IMR-90 (cell line): Measurements from ENCODE around the gene HEXD. TPM values are rescaled to one million over a fixed set of nuclear protein-coding genes. Genes with fewer than 3 reads are reported as not detected.

Source experiments
- ATAC-seq: fragments of 200-7000 bp; cut with Tn5 transposase; 2 replicates; pipeline ENCODE4 v1.9.1; 2020; ENCODE audit warnings: low read depth, mild to moderate bottlenecking, moderate library complexity
- BruUV-seq: library from RNA; stranded (reverse); fragments of 400-500 nt; replicated peaks from 2 replicates; lab custom pipeline; 2021; lab: Mats Ljungman, UMichigan
- CTCF ChIA-PET: fragments of 300-600 bp; formaldehyde crosslinking; extraction: SDS; loops from one replicate; lab custom pipeline; 2021; ENCODE audit warnings: antibody characterized with exemption; lab: Yijun Ruan, JAX
- POLR2A ChIA-PET: fragments of 300-600 bp; sonication (Branson Sonifier 250); formaldehyde crosslinking; loops from one replicate; lab custom pipeline; 2022; ENCODE audit warnings: antibody characterized with exemption; ENCODE audit not compliant: unreplicated experiment; lab: Charles Lee
- DNase-seq: peaks from one replicate; pipeline ENCODE4 v3.0.0; 2013
- H2AFZ ChIP-seq: replicated peaks from 2 replicates; pipeline ENCODE3; 2013; ENCODE audit warnings: low read length, mild to moderate bottlenecking; ENCODE audit not compliant: poor library complexity
- H2AK5ac ChIP-seq: 2 replicates; pipeline ENCODE4 v1.6.1; 2013; ENCODE audit warnings: low read depth, low read length, inconsistent platforms
- H2AK9ac ChIP-seq: replicated peaks from 2 replicates; pipeline ENCODE3; 2013; ENCODE audit warnings: mild to moderate bottlenecking, low read depth, low read length, moderate library complexity; ENCODE audit not compliant: poor library complexity
- H2BK120ac ChIP-seq: 2 replicates; pipeline ENCODE4 v1.6.1; 2013; ENCODE audit warnings: low read depth, low read length, inconsistent platforms
- H2BK15ac ChIP-seq: 3 replicates; pipeline ENCODE4 v1.6.1; 2013; ENCODE audit warnings: low read depth, low read length, inconsistent platforms
- H2BK20ac ChIP-seq: 2 replicates; pipeline ENCODE4 v1.6.1; 2013; ENCODE audit warnings: low read depth, mild to moderate bottlenecking, inconsistent platforms, low read length, moderate library complexity
- H2BK5ac ChIP-seq: 2 replicates; pipeline ENCODE4 v1.6.1; 2013; ENCODE audit warnings: mild to moderate bottlenecking, low read depth, low read length, inconsistent platforms; ENCODE audit not compliant: poor library complexity, severe bottlenecking
- H3K14ac ChIP-seq: replicated peaks from 2 replicates; pipeline ENCODE4 v1.6.1; 2013; ENCODE audit warnings: low read depth, low read length, inconsistent platforms
- H3K18ac ChIP-seq: 2 replicates; pipeline ENCODE4 v1.6.1; 2013; ENCODE audit warnings: low read depth, low read length, control low read depth
- H3K23ac ChIP-seq: 2 replicates; pipeline ENCODE4 v1.6.1; 2013; ENCODE audit warnings: low read depth, low read length, inconsistent platforms
- H3K27ac ChIP-seq: 2 replicates; pipeline ENCODE4 v1.5.1; 2013; ENCODE audit warnings: mild to moderate bottlenecking, control low read depth, low read length; ENCODE audit not compliant: insufficient read depth
- H3K27me3 ChIP-seq: 2 replicates; pipeline ENCODE4 v1.6.1; 2013; ENCODE audit warnings: low read length; ENCODE audit not compliant: control insufficient read depth, insufficient read depth
- H3K36me3 ChIP-seq: 2 replicates; pipeline ENCODE4 v1.6.1; 2013; ENCODE audit warnings: low read length, mixed read lengths; ENCODE audit not compliant: control insufficient read depth, insufficient read depth
- H3K4ac ChIP-seq: 2 replicates; pipeline ENCODE4 v1.6.1; 2013; ENCODE audit warnings: low read depth, low read length, inconsistent platforms
- H3K4me1 ChIP-seq: 2 replicates; pipeline ENCODE4 v1.6.1; 2013; ENCODE audit warnings: low read length, mixed read lengths; ENCODE audit not compliant: control insufficient read depth, insufficient read depth
- H3K4me2 ChIP-seq: 2 replicates; pipeline ENCODE4 v1.6.1; 2013; ENCODE audit warnings: low read depth, mild to moderate bottlenecking, control low read depth, low read length, moderate library complexity
- H3K4me3 ChIP-seq: 2 replicates; pipeline ENCODE4 v1.5.1; 2013; ENCODE audit warnings: low read depth, mild to moderate bottlenecking, control low read depth, low read length, moderate library complexity; ENCODE audit not compliant: insufficient read depth
- H3K56ac ChIP-seq: 2 replicates; pipeline ENCODE4 v1.6.1; 2013; ENCODE audit warnings: low read length, inconsistent platforms; ENCODE audit not compliant: insufficient read depth; ENCODE audit errors: extremely low read depth
- H3K79me1 ChIP-seq, 2 experiments: 2 replicates each; pipeline ENCODE4 v1.6.1; 2013; ENCODE audit warnings: low read length in 2 of 2, inconsistent platforms in 1 of 2, low read depth in 1 of 2
- H3K9ac ChIP-seq: 2 replicates; pipeline ENCODE4 v1.6.1; 2013; ENCODE audit warnings: low read depth, low read length, control low read depth
- H3K9me1 ChIP-seq: 2 replicates; pipeline ENCODE4 v1.6.1; 2013; ENCODE audit warnings: low read length, inconsistent platforms; ENCODE audit not compliant: insufficient read depth
- H3K9me3 ChIP-seq: 2 replicates; pipeline ENCODE4 v1.6.1; 2013; ENCODE audit warnings: low read length; ENCODE audit not compliant: control insufficient read depth, insufficient read depth
- H4K20me1 ChIP-seq: 2 replicates; pipeline ENCODE4 v1.6.1; 2013; ENCODE audit warnings: low read length, inconsistent platforms; ENCODE audit not compliant: insufficient read depth
- H4K5ac ChIP-seq: 2 replicates; pipeline ENCODE4 v1.6.1; 2013; ENCODE audit warnings: mild to moderate bottlenecking, low read depth, low read length, control low read depth
- H4K8ac ChIP-seq, 2 experiments: 2 replicates each; pipeline ENCODE4 v1.6.1; 2013; ENCODE audit warnings: low read depth in 2 of 2, low read length in 2 of 2, control low read depth in 1 of 2, inconsistent platforms in 1 of 2
- H4K91ac ChIP-seq: 2 replicates; pipeline ENCODE4 v1.6.1; 2013; ENCODE audit warnings: low read depth, low read length, inconsistent platforms; ENCODE audit not compliant: insufficient read depth
- BHLHE40 ChIP-seq: fragments of 150-350 bp; IDR thresholded peaks from 2 replicates; pipeline ENCODE4 v1.6.1; 2016; ENCODE audit warnings: mild to moderate bottlenecking, low read depth, low read length
- MAFK ChIP-seq: IDR thresholded peaks from 2 replicates; pipeline ENCODE4 v1.6.1; 2012; ENCODE audit warnings: low read depth, low read length, improper control_type of control experiment
- MXI1 ChIP-seq: IDR thresholded peaks from 2 replicates; pipeline ENCODE4 v1.6.1; 2012; ENCODE audit warnings: low read depth, mild to moderate bottlenecking, low read length, moderate library complexity, borderline replicate concordance
- NFE2L2 ChIP-seq: fragments of 150-350 bp; IDR thresholded peaks from 2 replicates; pipeline ENCODE4 v1.6.1; 2016; ENCODE audit warnings: low read depth, mild to moderate bottlenecking, low read length
- POLR2A ChIP-seq: IDR thresholded peaks from 2 replicates; pipeline ENCODE4 v1.6.1; 2012; ENCODE audit warnings: mild to moderate bottlenecking, low read depth, low read length
- RFX5 ChIP-seq: IDR thresholded peaks from 2 replicates; pipeline ENCODE4 v1.8.0; 2012; ENCODE audit warnings: low read depth, mild to moderate bottlenecking, low read length, moderate library complexity
- WGBS, 2 experiments: methylation state at CpG; one replicate each; pipeline versions ENCODE4 v1.1.5 to v1.1.7; 2013; ENCODE audit warnings: missing lambda C conversion rate in 2 of 2; ENCODE audit not compliant: insufficient read length in 1 of 2; ENCODE audit errors: extremely low coverage in 2 of 2; 5-methylcytosine and 5-hydroxymethylcytosine counted together
- dilution Hi-C: fragments of 300-500 bp; cut with HindIII; formaldehyde crosslinking; loops from one replicate; pipeline ENCODE4 v1.14.3; 2018; ENCODE audit warnings: low sequenced_read_pairs; ENCODE audit not compliant: unreplicated experiment
- in situ Hi-C: fragments of 300-500 bp; cut with MboI; formaldehyde crosslinking; loops from 3 replicates; pipeline ENCODE4 v1.14.3; 2019; ENCODE audit warnings: low sequenced_read_pairs, inconsistent platforms, mixed read lengths
- intact Hi-C: fragments of 100-400 bp; cut with micrococcal nuclease; formaldehyde crosslinking; loops from 2 replicates; pipeline ENCODE4 v1.10.0; 2022
- polyA plus RNA-seq, 3 experiments: library from polyadenylated mRNA; depleted of rRNA; stranded (reverse); fragments of >200 nt; gene quantifications; 2 replicates each; pipeline ENCODE4 v1.2.3, GENCODE V29; 2012; ENCODE audit warnings: low replicate concordance in 1 of 3
- total RNA-seq: library from RNA; depleted of rRNA; stranded (reverse); fragments of >200 nt; gene quantifications from 2 replicates; pipeline ENCODE4 v1.2.3, GENCODE V29; 2012
- TF ChIP-seq, protein P1 (sequence below): fragments of 150-350 bp; IDR thresholded peaks from 2 replicates; pipeline ENCODE4 v1.6.1; 2017; ENCODE audit warnings: mild to moderate bottlenecking, antibody characterized with exemption, low read length, low read depth

HEXD gene
- total and polyA plus RNA-seq, 2 of the 4 experiments (the other 2 are of a cell fraction) = 3.8 to 9.5 TPM

DNA sequence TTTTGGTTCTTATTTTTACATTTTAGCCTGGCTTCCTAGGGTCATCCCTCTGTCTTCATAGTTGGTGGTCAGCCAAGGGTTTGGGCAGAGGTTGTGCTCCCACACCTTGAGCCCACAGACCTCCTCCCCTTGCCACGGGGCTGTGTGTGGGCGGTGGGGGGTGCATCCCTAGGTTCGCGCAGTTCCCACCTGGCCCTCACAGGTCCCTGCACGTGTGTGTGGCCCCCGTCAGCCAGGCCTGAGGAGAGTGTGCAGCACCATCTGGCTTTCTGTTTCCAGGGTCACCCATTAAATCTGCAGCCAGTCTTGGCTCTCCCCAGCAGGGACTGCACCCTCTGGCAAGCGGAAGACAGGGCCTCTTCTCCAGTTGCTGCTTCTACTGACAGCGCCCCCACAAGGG is 13.9 kb downstream of the HEXD start:
- BruUV-seq = no TSS peak
- H3K27me3 ChIP-seq = no peaks in the 10 kb centered on the region
- H3K23ac ChIP-seq = no peak overlapping the region
- H4K20me1 ChIP-seq = no peaks in the 10 kb centered on the region
- no peak overlapping the region for H4K91ac ChIP-seq
- in situ Hi-C loops = no loop called here
- TF ChIP-seq BHLHE40 = no peak
- TF ChIP-seq RFX5 = no peak
- no peak for TF ChIP-seq NFE2L2
- no peak for TF ChIP-seq MXI1
- TF ChIP-seq MAFK = no peak
- no peak for TF ChIP-seq POLR2A
- TF ChIP-seq, protein P1, sequence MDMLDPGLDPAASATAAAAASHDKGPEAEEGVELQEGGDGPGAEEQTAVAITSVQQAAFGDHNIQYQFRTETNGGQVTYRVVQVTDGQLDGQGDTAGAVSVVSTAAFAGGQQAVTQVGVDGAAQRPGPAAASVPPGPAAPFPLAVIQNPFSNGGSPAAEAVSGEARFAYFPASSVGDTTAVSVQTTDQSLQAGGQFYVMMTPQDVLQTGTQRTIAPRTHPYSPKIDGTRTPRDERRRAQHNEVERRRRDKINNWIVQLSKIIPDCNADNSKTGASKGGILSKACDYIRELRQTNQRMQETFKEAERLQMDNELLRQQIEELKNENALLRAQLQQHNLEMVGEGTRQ = no peak
- no peak overlapping the region for H3K56ac ChIP-seq
- no peak overlapping the region for H2BK15ac ChIP-seq
- H3K4me2 ChIP-seq = no peak overlapping the region
- H4K8ac ChIP-seq = no peak overlapping the region
- no peaks in the 10 kb centered on the region for H3K9me3 ChIP-seq
- no peak overlapping the region for H3K4me3 ChIP-seq
- no peak overlapping the region for H2BK20ac ChIP-seq
- CTCF ChIA-PET = no interaction called here
- H2BK120ac ChIP-seq = no peak overlapping the region
- H2AFZ ChIP-seq = no peak overlapping the region
- no peak overlapping the region for H3K4ac ChIP-seq
- H3K9me1 ChIP-seq = no peaks in the 10 kb centered on the region
- 73% methylated on average over 3 of the region's 8 CpGs; no CpG with 5 or more reads in 1 of the 2 experiments for WGBS, 2 experiments
- no peaks in the 10 kb centered on the region for H3K79me1 ChIP-seq
- DNase-seq = no peak
- H3K9ac ChIP-seq = no peak overlapping the region
- intact Hi-C loops = no loop called here
- H3K14ac ChIP-seq = no peak overlapping the region
- no peak for ATAC-seq
- peaks cover 3% of the 10 kb centered on the region for H3K4me1 ChIP-seq
- no peak overlapping the region for H3K27ac ChIP-seq
- H2BK5ac ChIP-seq = no peak overlapping the region
- no peak overlapping the region for H4K5ac ChIP-seq
- no peak overlapping the region for H2AK9ac ChIP-seq
- no peak overlapping the region for H2AK5ac ChIP-seq
- H3K36me3 ChIP-seq = peaks cover 2% of the 10 kb centered on the region
- POLR2A ChIA-PET = no interaction called here
- H3K18ac ChIP-seq = no peak overlapping the region
- dilution Hi-C loops = no loop called here
